ENCODE data around the gene SLC1A1. TPM values are rescaled to one million over a fixed set of nuclear protein-coding genes. Genes with fewer than 3 reads are reported as not detected.
"Not testable (repeated sequence)": the region's sequence is repeated elsewhere in the genome, so short reads cannot be mapped to it uniquely, and the experiment has no call there.

Gene SLC1A1
- total RNA-seq, 1 experiment from 2014 or later: 15.8 TPM

- DNase-seq (ENCODE audit: low read depth): no peak
These were observed 51.6 kb downstream of the SLC1A1 start for GRCh38 chr9:4541856-4542255.

GRCh38 chr9:4544714-4545113 lies 54.4 kb downstream of the SLC1A1 start:
- not testable (repeated sequence) for DNase-seq (ENCODE audit: low read depth)

DNA sequence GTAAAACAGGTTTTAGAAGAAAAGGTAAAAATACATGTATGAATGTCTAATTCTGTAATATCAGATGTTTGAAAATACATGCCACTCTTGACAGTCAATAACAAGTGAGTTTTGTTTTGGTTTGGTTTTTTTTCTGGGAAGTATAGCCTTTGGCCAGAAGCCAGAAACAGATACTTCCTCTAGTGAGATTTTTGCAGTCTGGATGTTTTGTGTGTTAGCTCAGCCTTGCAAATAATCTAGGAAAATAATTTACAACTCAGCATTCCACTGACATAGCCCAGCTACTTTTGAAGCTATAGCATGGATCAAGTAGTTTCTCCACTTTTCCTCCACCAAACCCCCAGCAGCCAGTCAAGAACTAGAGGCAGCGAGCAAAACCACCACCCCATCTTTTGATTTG lies 56.7 kb downstream of the SLC1A1 start:
- DNase-seq (ENCODE audit: low read depth): no peak

DNA sequence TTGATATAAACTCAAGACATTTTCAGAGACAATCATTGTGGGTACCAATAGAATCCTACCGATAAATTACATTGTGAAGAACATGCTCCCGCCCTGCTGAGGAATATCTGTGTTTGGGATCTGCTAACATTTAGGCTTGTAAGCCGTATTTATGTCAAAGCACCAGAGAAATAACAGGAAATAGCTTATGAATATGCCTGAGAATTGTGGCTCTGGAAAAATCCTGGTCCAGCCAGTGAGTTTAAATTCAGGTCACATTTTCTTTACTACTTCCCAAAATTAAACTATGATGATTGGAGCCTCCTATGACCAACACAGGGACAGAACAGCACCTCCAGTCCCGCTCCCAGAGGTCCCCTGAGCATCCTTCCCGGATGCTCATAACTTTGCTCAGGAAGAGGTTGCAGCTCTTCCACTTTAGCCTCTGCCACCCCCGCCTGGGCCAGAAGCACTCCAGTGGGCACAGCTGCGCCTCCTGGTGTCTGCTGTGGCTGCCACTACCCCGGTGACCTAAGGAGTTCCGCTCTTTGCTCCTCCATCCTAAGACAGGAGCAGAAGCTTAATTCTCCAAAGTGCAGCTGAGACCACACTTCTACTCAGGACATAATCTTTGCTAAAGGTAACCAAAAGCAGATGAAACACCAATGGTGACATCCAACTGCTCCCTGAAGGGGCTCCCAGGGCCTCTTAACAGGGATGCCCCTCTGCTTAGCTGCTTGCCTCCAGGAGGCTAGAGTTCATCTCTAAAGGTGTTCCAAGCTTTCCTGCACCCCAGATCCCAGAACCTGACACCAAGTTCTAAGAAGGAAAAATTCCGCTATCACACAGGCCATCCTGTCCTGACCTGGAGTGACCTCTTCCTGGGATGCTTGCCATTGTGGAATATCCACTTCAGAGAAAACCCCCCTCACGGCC lies 58.8 kb downstream of the SLC1A1 start:
- peak; percentile 56 for DNase-seq (ENCODE audit: low read depth)

DNA sequence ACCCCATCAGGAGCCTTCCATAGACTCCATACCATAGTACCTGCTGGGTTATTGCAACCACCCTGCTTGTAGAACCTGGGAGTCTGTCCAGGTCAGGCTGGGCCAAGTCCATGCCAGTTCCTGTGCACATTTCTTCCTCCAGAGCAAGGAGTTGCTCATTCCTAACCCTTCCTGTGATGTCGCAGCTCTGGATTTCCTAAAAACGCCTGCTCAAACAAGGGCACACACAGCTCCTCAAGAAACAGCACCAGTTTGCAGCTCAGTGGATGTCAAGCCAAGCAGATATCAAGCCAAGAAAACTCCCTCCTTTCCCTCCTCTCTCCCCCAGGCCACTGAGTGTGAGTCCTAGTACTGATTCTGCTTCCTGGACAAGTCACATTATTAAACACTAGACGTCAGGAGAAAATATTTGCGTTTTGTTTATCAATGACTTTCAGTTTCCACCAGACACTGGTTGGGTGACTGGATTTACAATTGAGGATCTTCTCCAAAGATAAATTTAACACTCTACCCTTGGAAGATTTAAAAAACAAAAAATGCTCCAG lies 59.6 kb downstream of the SLC1A1 start:
- no peak for DNase-seq (ENCODE audit: low read depth)

GRCh38 chr9:4550777-4551484 lies 60.7 kb downstream of the SLC1A1 start:
- no peak for DNase-seq (ENCODE audit: low read depth)

DNA sequence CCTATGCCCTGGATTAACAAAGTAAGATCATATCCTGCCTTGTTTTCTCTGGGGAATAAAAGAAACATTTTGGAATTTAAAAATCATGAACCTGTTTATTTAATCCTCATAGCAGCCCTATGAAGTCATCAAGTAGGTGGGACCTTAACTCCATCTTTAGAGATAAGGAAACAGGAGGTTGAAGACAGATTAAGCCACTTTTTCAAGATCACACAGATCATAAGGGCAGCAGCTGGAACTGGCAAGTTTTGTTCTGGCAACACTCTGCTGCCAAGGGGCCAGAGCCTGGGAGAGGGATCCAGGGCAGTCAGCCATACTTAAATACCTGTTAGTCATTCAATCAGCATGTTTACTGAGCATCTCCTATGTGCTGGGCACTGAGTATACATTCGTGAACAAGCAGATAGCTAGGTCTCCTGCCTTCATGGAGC lies 63.7 kb downstream of the SLC1A1 start:
- peak; percentile 76 for DNase-seq (ENCODE audit: low read depth)

DNA sequence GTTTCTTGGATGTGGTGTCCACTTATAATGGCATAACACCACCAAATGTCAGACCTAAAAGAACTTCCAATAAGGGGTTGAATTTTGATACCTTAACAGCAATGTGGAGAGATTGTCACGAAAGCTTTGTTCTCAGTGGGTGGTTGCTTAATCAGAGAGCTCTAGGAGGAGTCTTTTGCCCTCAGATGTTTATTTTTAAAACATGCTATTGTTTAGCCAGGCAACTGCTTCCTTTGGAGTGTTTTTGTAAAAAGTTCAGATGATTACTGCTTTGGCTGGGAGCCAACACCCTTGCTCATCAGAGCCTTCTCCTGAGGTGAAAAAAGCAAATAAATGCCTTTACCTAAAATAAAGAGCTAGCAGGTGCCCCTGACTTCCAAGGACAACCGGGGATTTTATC lies 65.0 kb downstream of the SLC1A1 start:
- DNase-seq (ENCODE audit: low read depth): peak; percentile 84

- DNase-seq (ENCODE audit: low read depth): no peak
These were observed 68.2 kb downstream of the SLC1A1 start for GRCh38 chr9:4558371-4558998.

DNA sequence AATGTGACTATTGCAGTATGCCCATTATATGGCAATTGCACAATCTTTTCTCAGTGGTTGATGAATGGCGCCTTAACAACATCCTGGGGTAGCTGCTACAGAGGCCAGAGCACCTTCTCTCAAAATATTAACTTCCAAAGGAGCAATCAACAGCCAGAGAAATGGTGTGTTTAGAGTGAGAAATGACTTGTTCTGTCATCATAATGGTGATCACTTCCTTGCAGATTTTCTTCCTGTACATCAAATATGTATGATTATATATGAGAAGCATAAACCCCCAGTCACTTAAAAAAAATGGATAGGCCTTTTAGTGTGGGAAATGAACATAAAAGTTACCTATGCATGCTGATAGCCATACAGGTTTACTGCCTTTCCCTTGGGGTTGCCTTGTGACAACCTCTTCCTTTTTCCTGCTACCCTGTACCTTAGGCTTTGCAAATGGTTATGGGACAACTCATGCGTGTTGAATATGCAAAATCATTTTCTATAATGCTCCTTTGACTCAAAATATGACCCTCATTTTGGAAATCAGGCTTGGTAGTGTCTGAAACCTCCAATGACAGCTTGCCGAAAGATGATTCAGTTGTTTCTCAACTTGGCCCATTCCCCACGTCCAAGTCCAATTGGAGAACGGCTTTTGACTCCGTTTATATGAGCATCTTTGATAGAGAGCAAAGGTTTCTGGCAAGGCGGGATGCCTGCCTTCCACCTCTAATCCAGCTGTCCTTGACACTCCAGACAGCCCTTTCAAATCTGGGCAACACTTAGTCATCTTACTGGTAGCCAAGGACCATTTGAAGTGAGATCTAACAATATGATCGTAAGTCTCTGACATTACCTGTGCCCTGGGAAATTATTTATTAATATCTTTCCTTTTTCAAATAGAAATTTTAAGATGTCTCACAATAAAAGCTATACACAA lies 69.3 kb downstream of the SLC1A1 start:
- DNase-seq (ENCODE audit: low read depth): no peak

- no peak for DNase-seq (ENCODE audit: low read depth)
These were observed 72.8 kb downstream of the SLC1A1 start for GRCh38 chr9:4563105-4563504.

- no peak for DNase-seq (ENCODE audit: low read depth)
These were observed 76.5 kb downstream of the SLC1A1 start for GRCh38 chr9:4566806-4567205.

DNA sequence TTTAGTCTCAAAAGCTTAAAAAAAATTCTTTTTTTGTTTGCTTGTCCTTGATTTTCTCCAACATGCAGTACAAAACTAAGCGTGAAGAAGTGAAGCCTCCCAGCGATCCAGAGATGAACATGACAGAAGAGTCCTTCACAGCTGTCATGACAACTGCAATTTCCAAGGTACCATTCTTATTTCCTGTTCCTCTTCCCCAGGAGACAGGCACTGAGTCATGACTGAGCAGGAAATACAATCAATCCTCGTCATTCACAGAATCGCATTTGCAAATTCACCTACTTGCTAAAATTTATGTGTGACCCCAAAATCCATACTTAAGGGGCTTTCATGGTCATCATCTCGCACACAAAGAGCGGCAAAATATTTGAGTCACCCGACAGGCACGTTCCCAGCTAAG lies 77.3 kb downstream of the SLC1A1 start:
- DNase-seq (ENCODE audit: low read depth): no peak

GRCh38 chr9:4569101-4569500 lies 78.8 kb downstream of the SLC1A1 start:
- no peak for DNase-seq (ENCODE audit: low read depth)

- DNase-seq (ENCODE audit: low read depth): no peak
These were observed 82.0 kb downstream of the SLC1A1 start for GRCh38 chr9:4572184-4572826.

DNA sequence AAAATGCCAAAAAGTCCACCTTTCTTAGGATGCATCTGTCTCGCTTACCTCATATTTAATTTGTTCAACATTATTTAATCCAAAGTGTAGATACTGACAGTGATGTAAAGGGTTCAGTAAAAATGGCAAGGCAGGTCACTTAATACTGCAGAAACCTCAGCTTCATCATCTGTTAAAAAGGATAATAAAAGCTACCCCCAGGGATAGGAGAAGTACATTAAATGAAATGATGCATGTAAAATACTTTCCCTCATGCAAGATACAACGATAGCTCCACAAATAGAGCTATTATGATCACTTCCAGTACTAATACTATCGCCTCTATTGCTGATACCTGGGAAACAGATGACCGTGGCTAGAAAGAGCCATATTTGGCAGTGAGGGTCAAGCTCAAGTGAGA lies 82.9 kb downstream of the SLC1A1 start:
- no peak for DNase-seq (ENCODE audit: low read depth)

- no peak for DNase-seq (ENCODE audit: low read depth)
These were observed 83.5 kb downstream of the SLC1A1 start for GRCh38 chr9:4573634-4574389.

- no peak for DNase-seq (ENCODE audit: low read depth)
These were observed 84.5 kb downstream of the SLC1A1 start for GRCh38 chr9:4574657-4575243.

DNA sequence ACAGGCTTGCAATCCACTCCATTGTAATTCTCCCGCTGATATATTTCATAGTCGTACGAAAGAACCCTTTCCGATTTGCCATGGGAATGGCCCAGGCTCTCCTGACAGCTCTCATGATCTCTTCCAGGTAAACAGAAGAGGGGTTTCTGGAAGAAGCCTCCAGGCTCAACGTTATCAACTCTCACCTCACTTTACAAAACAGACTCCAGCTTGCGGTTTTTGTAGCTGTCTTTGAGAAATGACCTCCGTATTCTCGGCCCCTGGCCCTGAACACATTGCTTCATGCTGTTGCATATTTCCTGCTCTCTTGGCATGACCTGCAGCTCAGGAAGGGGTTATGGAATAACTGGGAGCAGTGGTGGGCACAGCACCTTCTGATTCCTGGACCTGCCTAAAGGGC lies 85.7 kb downstream of the SLC1A1 start:
- DNase-seq (ENCODE audit: low read depth): no peak

DNA sequence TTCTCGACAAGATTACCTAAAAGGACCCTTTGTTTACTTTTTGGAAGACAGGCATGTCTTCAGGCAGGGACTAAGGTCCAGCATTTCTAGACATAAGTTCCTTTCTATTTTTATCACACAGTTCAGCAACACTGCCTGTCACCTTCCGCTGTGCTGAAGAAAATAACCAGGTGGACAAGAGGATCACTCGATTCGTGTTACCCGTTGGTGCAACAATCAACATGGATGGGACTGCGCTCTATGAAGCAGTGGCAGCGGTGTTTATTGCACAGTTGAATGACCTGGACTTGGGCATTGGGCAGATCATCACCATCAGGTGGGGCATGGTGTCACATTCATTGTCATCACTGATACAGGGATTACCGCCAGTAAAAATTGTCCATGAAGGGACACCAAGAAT lies 86.2 kb downstream of the SLC1A1 start:
- DNase-seq (ENCODE audit: low read depth): no peak
